ENCODE data around the gene BLCAP.

DNA sequence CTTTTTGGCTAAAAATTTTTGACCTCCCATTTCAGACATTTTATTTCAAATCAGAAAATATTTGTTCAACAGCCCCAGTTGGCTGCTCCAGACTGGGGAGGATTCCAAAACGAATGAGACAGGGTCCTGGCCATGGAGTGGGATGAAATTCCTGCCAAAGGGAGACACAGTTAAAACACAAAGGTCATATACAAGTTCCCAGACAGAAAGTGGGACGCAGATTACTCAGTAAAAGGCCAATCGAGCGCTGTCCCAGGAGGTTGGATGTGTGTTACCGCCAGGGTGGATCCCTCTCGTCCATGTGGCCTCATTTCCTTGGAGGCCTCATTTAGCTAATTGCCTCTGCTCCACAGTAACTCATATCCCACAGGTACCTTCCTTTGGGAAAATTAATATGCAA lies 48.4 kb downstream of the BLCAP start:
- TF ChIP-seq POLR2AphosphoS5 (IDR thresholded peaks at IDR 0.05), result no peak
- TF ChIP-seq, protein P1, sequence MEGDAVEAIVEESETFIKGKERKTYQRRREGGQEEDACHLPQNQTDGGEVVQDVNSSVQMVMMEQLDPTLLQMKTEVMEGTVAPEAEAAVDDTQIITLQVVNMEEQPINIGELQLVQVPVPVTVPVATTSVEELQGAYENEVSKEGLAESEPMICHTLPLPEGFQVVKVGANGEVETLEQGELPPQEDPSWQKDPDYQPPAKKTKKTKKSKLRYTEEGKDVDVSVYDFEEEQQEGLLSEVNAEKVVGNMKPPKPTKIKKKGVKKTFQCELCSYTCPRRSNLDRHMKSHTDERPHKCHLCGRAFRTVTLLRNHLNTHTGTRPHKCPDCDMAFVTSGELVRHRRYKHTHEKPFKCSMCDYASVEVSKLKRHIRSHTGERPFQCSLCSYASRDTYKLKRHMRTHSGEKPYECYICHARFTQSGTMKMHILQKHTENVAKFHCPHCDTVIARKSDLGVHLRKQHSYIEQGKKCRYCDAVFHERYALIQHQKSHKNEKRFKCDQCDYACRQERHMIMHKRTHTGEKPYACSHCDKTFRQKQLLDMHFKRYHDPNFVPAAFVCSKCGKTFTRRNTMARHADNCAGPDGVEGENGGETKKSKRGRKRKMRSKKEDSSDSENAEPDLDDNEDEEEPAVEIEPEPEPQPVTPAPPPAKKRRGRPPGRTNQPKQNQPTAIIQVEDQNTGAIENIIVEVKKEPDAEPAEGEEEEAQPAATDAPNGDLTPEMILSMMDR (IDR thresholded peaks at IDR 0.05), result no peak
